H1 (cell line): ENCODE results near the gene TSR3. TPM values are rescaled to one million over a fixed set of nuclear protein-coding genes. Genes with fewer than 3 reads are reported as not detected.
A peak's percentile ranks its signal among the peaks of the same experiment; 100 is the strongest.

Source experiments
- CTCF ChIA-PET: fragments of 300-600 bp; sonication (Branson Sonifier 250); formaldehyde crosslinking; loops from one replicate; lab custom pipeline; 2021; ENCODE audit not compliant: partially characterized antibody; lab: Charles Lee
- POLR2A ChIA-PET: fragments of 300-600 bp; sonication (Branson Sonifier 250); formaldehyde crosslinking; loops from one replicate; lab custom pipeline; 2021; ENCODE audit warnings: inconsistent platforms; ENCODE audit not compliant: partially characterized antibody; lab: Charles Lee
- DNase-seq, 2 experiments: peaks; one replicate each; pipeline versions ENCODE4 v3.0.0 to v3.0.0-alpha.2; 2010 to 2022; ENCODE audit warnings: low spot score in 2 of 2, low read depth in 1 of 2, mixed read lengths in 1 of 2
- FAIRE-seq: peaks from 2 replicates; lab custom pipeline; 2011; peaks lifted over from hg19 to GRCh38; lab: Jason Lieb, UNC
- H2AFZ ChIP-seq: 2 replicates; pipeline ENCODE4 v1.8.1; 2012; ENCODE audit warnings: low read length, inconsistent platforms
- H2AK5ac ChIP-seq: 2 replicates; pipeline ENCODE4 v1.6.1; 2013; ENCODE audit warnings: low read depth, low read length
- H2BK120ac ChIP-seq: replicated peaks from 2 replicates; pipeline ENCODE3; 2013; ENCODE audit warnings: low read depth, low read length, inconsistent platforms
- H2BK12ac ChIP-seq: 2 replicates; pipeline ENCODE4 v1.6.1; 2013; ENCODE audit warnings: low read depth, low read length
- H2BK15ac ChIP-seq: 2 replicates; pipeline ENCODE4 v1.6.1; 2013; ENCODE audit warnings: low read length
- H2BK20ac ChIP-seq: 2 replicates; pipeline ENCODE4 v1.6.1; 2013; ENCODE audit warnings: low read length
- H2BK5ac ChIP-seq: 2 replicates; pipeline ENCODE4 v1.6.1; 2013; ENCODE audit warnings: low read depth, low read length
- H3K14ac ChIP-seq: 2 replicates; pipeline ENCODE4 v1.6.1; 2013; ENCODE audit warnings: inconsistent platforms; ENCODE audit not compliant: insufficient read length
- H3K18ac ChIP-seq: 2 replicates; pipeline ENCODE4 v1.6.1; 2013; ENCODE audit warnings: low read length; ENCODE audit errors: extremely low read depth
- H3K23ac ChIP-seq: 2 replicates; pipeline ENCODE4 v1.6.1; 2013; ENCODE audit warnings: inconsistent platforms; ENCODE audit not compliant: insufficient read length
- H3K23me2 ChIP-seq: 2 replicates; pipeline ENCODE4 v1.6.1; 2013; ENCODE audit warnings: low read depth, low read length
- H3K27ac ChIP-seq: 2 replicates; pipeline ENCODE4 v1.6.1; 2011; ENCODE audit warnings: low read depth, low read length, inconsistent platforms
- H3K27me3 ChIP-seq, 4 experiments: replicated peaks in 1 of 4; 1 replicate in 1 of 4; 2 replicates in 3 of 4; pipeline versions ENCODE4 v1.6.1 to v1.8.1; 2011 to 2013; ENCODE audit warnings: low read length in 3 of 4, mild to moderate bottlenecking in 3 of 4, inconsistent platforms in 2 of 4, mixed read lengths in 2 of 4, moderate library complexity in 1 of 4; ENCODE audit not compliant: control insufficient read depth in 3 of 4, insufficient read depth in 3 of 4; ENCODE audit errors: extremely low read depth in 1 of 4
- H3K36me3 ChIP-seq, 4 experiments: 2 replicates each; pipeline versions ENCODE4 v1.6.1 to v1.8.1; 2011 to 2013; ENCODE audit warnings: mild to moderate bottlenecking in 4 of 4, low read length in 3 of 4, moderate library complexity in 2 of 4, control low read depth in 1 of 4, inconsistent platforms in 1 of 4; ENCODE audit not compliant: insufficient read depth in 4 of 4, control insufficient read depth in 2 of 4
- H3K4ac ChIP-seq: replicated peaks from 2 replicates; pipeline ENCODE3; 2013; ENCODE audit warnings: low read length, low read depth, mixed read lengths, inconsistent platforms; ENCODE audit not compliant: insufficient read length
- H3K4me1 ChIP-seq, 4 experiments: replicated peaks in 1 of 4; 1 replicate in 1 of 4; 2 replicates in 3 of 4; pipeline versions ENCODE4 v1.6.1 to v1.8.1; 2011 to 2013; ENCODE audit warnings: low read length in 3 of 4, inconsistent platforms in 2 of 4, mixed read lengths in 1 of 4; ENCODE audit not compliant: insufficient read depth in 4 of 4, control insufficient read depth in 3 of 4
- H3K4me2 ChIP-seq, 2 experiments: 2 replicates each; pipeline versions ENCODE4 v1.6.1 to v1.8.1; 2011 to 2013; ENCODE audit warnings: low read depth in 2 of 2, low read length in 2 of 2, control low read depth in 1 of 2, inconsistent platforms in 1 of 2, mild to moderate bottlenecking in 1 of 2; ENCODE audit not compliant: insufficient read depth in 1 of 2
- H3K4me3 ChIP-seq, 4 experiments: fragments of 200-600, 300-600 bp in 1 of 4; sonication (generic), shearing (Covaris generic), sonication (Bioruptor Twin) in 1 of 4; 2 replicates each; pipeline versions ENCODE4 v1.5.1 to v1.8.1; 2011 to 2016; ENCODE audit warnings: low read length in 4 of 4, low read depth in 3 of 4, control low read depth in 2 of 4, inconsistent platforms in 2 of 4, mild to moderate bottlenecking in 2 of 4, mixed read lengths in 1 of 4, moderate library complexity in 1 of 4; ENCODE audit not compliant: insufficient read depth in 2 of 4; ENCODE audit errors: extremely low read depth in 1 of 4
- H3K56ac ChIP-seq: replicated peaks from 2 replicates; pipeline ENCODE3; 2013; ENCODE audit warnings: low read depth, mild to moderate bottlenecking, mixed read lengths, low read length, inconsistent platforms; ENCODE audit not compliant: insufficient read length
- H3K79me1 ChIP-seq: 2 replicates; pipeline ENCODE4 v1.6.1; 2013; ENCODE audit warnings: low read depth, low read length, control low read depth
- H3K79me2 ChIP-seq, 2 experiments: 2 replicates each; pipeline versions ENCODE4 v1.6.1 to v1.8.1; 2012 to 2013; ENCODE audit warnings: low read length in 2 of 2, mild to moderate bottlenecking in 2 of 2, inconsistent platforms in 1 of 2; ENCODE audit not compliant: insufficient read depth in 2 of 2, control insufficient read depth in 1 of 2
- H3K9ac ChIP-seq, 4 experiments: replicated peaks in 1 of 4; 1 replicate in 1 of 4; 2 replicates in 3 of 4; pipeline versions ENCODE4 v1.6.1 to v1.8.1; 2011 to 2013; ENCODE audit warnings: low read depth in 3 of 4, low read length in 3 of 4, control low read depth in 2 of 4, mild to moderate bottlenecking in 2 of 4, moderate library complexity in 2 of 4, inconsistent platforms in 1 of 4; ENCODE audit errors: extremely low read depth in 1 of 4
- H3K9me3 ChIP-seq, 2 experiments: 2 replicates each; pipeline versions ENCODE4 v1.6.1 to v1.8.1; 2012 to 2013; ENCODE audit warnings: mild to moderate bottlenecking in 2 of 2, moderate library complexity in 2 of 2, control low read depth in 1 of 2, inconsistent platforms in 1 of 2, low read depth in 1 of 2, low read length in 1 of 2, mixed read lengths in 1 of 2; ENCODE audit not compliant: insufficient read depth in 2 of 2
- H4K20me1 ChIP-seq, 2 experiments: replicated peaks in 1 of 2; 2 replicates each; pipeline versions ENCODE3 to v1.8.1; 2011 to 2013; ENCODE audit warnings: inconsistent platforms in 2 of 2, low read length in 2 of 2, mild to moderate bottlenecking in 1 of 2; ENCODE audit not compliant: insufficient read depth in 2 of 2, control insufficient read depth in 1 of 2
- H4K5ac ChIP-seq: 2 replicates; pipeline ENCODE4 v1.6.1; 2013; ENCODE audit warnings: low read length, low read depth, mixed read lengths, inconsistent platforms; ENCODE audit not compliant: insufficient read length
- H4K8ac ChIP-seq: 2 replicates; pipeline ENCODE4 v1.8.0; 2013; ENCODE audit warnings: mild to moderate bottlenecking, moderate library complexity, low read length, inconsistent platforms; ENCODE audit not compliant: insufficient read depth; ENCODE audit errors: extremely low read depth
- H4K91ac ChIP-seq: replicated peaks from 2 replicates; pipeline ENCODE3; 2013; ENCODE audit warnings: low read length, mixed read lengths, inconsistent platforms; ENCODE audit not compliant: insufficient read length
- EP300 ChIP-seq, 2 experiments: IDR thresholded peaks; 1 replicate in 1 of 2; 2 replicates in 1 of 2; pipeline ENCODE4 v1.6.1; 2011 to 2012; ENCODE audit warnings: low read depth in 2 of 2, low read length in 2 of 2, mild to moderate bottlenecking in 2 of 2, borderline replicate concordance in 1 of 2, inconsistent platforms in 1 of 2, moderate library complexity in 1 of 2
- POLR2A ChIP-seq, 2 experiments: IDR thresholded peaks; 1 replicate in 1 of 2; 2 replicates in 1 of 2; pipeline ENCODE4 v1.6.1; 2011; ENCODE audit warnings: low read depth in 2 of 2, low read length in 2 of 2, mild to moderate bottlenecking in 2 of 2; ENCODE audit errors: control extremely low read depth in 1 of 2
- SIRT6 ChIP-seq: IDR thresholded peaks from one replicate; pipeline ENCODE4 v1.7.1; 2012; ENCODE audit warnings: low read length, inconsistent platforms
- WGBS, 2 experiments: shearing (Covaris generic) in 1 of 2; methylation state at CpG; one replicate each; pipeline versions ENCODE4 v1.1.6 to v1.1.7; 2013 to 2015; ENCODE audit warnings: low lambda C conversion rate in 2 of 2, mixed read lengths in 2 of 2, inconsistent platforms in 1 of 2, low coverage in 1 of 2, missing lambda C conversion rate in 1 of 2; ENCODE audit not compliant: insufficient replicate concordance in 2 of 2, insufficient coverage in 1 of 2, insufficient read length in 1 of 2; ENCODE audit errors: extremely low coverage in 1 of 2, missing lambda C conversion rate in 1 of 2; 5-methylcytosine and 5-hydroxymethylcytosine counted together
- polyA plus RNA-seq, 7 experiments: library from polyadenylated mRNA; depleted of rRNA in 3 of 7; stranded (reverse) in 5 of 7; unstranded in 2 of 7; fragments of >200 nt in 5 of 7; fragments of 200-250 nt in 2 of 7; gene quantifications; 1 replicate in 5 of 7; 2 replicates in 1 of 7; 4 replicates in 1 of 7; pipeline versions ENCODE4 v1.2.1 to v1.2.3, GENCODE V29; 2011 to 2013; ENCODE audit warnings: missing spikeins in 2 of 7, mixed read lengths in 2 of 7
- total RNA-seq: library from RNA; stranded (reverse); fragmentation: NEBNext Ultra II Directional; extraction: Animal tissue kit (Norgen Biotek cat#: 25700); gene quantifications from 2 replicates; pipeline ENCODE4 v1.2.1, GENCODE V29; 2021

The TSR3 gene
- total and polyA plus RNA-seq, 2 of the 8 experiments (the other 6 are each of a cell fraction or from before 2014, with no cell fraction given), result 43.1 to 52.3 TPM

GRCh38 chr16:1323296-1324239 lies 28.1 kb downstream of the TSR3 start:
- no peak overlapping the region for H2BK15ac ChIP-seq
- TF ChIP-seq SIRT6 (no peak), EP300 (IDR thresholded peaks at IDR 0.05; ENCODE audit: borderline replicate concordance in 1 of 2, low read depth in 2 of 2, low read length in 2 of 2) (no peak), POLR2A (IDR thresholded peaks at IDR 0.05; ENCODE audit: control extremely low read depth in 1 of 2, low read depth in 2 of 2, low read length in 2 of 2) (peak in 1 of 2 experiments; percentile 12; a peak in 1 of 3 replicates)
- no peak overlapping the region for H3K56ac ChIP-seq
- H3K79me1 ChIP-seq, result peaks cover 7% of the 10 kb centered on the region
- H3K27ac ChIP-seq, result no peak overlapping the region
- H3K18ac ChIP-seq, result no peak overlapping the region
- no peaks in the 10 kb centered on the region for H3K23me2 ChIP-seq
- peaks cover 12 to 18% of the 10 kb centered on the region in 2 experiments for H4K20me1 ChIP-seq
- H3K9ac ChIP-seq, result no peak overlapping the region
- H3K4ac ChIP-seq, result no peak overlapping the region
- H3K4me1 ChIP-seq, result no peaks in the 10 kb centered on the region; a peak in 2 of 7 replicates
- ChIA-PET CTCF (interaction anchor here (0.7 to 2.1 kb wide), 8 partner anchors 8 to 107 kb away, joined by 3 to 5 read pairs (median 3); partner anchors contain the start of gene PERCC1), POLR2A (interaction anchor here (1.0 to 6.5 kb wide), 3 partner anchors 9 to 55 kb away, joined by 3 to 106 read pairs (median 4); partner anchors contain the start of gene UBE2I)
- H3K4me2 ChIP-seq, result no peak overlapping the region
- H2AK5ac ChIP-seq, result no peak overlapping the region
- H2BK12ac ChIP-seq, result no peak overlapping the region
- H3K36me3 ChIP-seq, result peaks cover 30 to 51% (median 41%) of the 10 kb centered on the region in 4 experiments
- no peak overlapping the region for H2BK120ac ChIP-seq
- FAIRE-seq, result no peak
- H4K8ac ChIP-seq, result peak overlapping the region; percentile 64; the same call in 1 of the 2 replicates
- no peaks in the 10 kb centered on the region; a peak in 1 of 4 replicates for H3K79me2 ChIP-seq
- H2BK5ac ChIP-seq, result peak overlapping the region; percentile 28; the same call in 1 of the 2 replicates
- no peak overlapping the region for H2BK20ac ChIP-seq
- no peak overlapping the region for H4K91ac ChIP-seq
- H3K14ac ChIP-seq, result no peak overlapping the region
- no peak overlapping the region for H3K4me3 ChIP-seq
- H3K27me3 ChIP-seq, result no peaks in the 10 kb centered on the region
- H3K9me3 ChIP-seq, result no peaks in the 10 kb centered on the region
- H4K5ac ChIP-seq, result no peak overlapping the region
- WGBS, 2 experiments, result 96% methylated on average over 35 of the region's 35 CpGs; no CpG with 5 or more reads in 1 of the 2 experiments
- no peak overlapping the region for H3K23ac ChIP-seq
- no peak for DNase-seq
- no peak overlapping the region for H2AFZ ChIP-seq
